NCI-H1092 (cell line): ENCODE data around the gene FOXO1.

Source experiments
- DNase-seq: peaks from one replicate; lab custom pipeline; 2025; lab: John Stamatoyannopoulos, UW

FOXO1 gene

GRCh38 chr13:40604135-40604534, 62.3 kb downstream of the FOXO1 start:
- DNase-seq, result no peak

GRCh38 chr13:40600149-40600751, 66.2 kb downstream of the FOXO1 start:
- no peak for DNase-seq

- DNase-seq, result no peak
Observed at GRCh38 chr13:40599747-40600146, 66.7 kb downstream of the FOXO1 start.

- DNase-seq, result no peak
Observed at GRCh38 chr13:40599124-40599523, 67.3 kb downstream of the FOXO1 start.

GRCh38 chr13:40598569-40598968, 67.9 kb downstream of the FOXO1 start:
- DNase-seq, result no peak

GRCh38 chr13:40597735-40598365, 68.6 kb downstream of the FOXO1 start:
- no peak for DNase-seq

- no peak for DNase-seq
Observed at GRCh38 chr13:40596484-40596883, 70.0 kb downstream of the FOXO1 start.

GRCh38 chr13:40595693-40596092, 70.7 kb downstream of the FOXO1 start:
- DNase-seq, result no peak

- DNase-seq, result no peak
Observed at GRCh38 chr13:40592035-40592434, 74.4 kb downstream of the FOXO1 start.

GRCh38 chr13:40591091-40591490, 75.3 kb downstream of the FOXO1 start:
- DNase-seq, result no peak

GRCh38 chr13:40590112-40590862, 76.2 kb downstream of the FOXO1 start:
- no peak for DNase-seq

GRCh38 chr13:40589285-40590109, 76.9 kb downstream of the FOXO1 start:
- DNase-seq, result no peak

GRCh38 chr13:40588101-40588500, 78.3 kb downstream of the FOXO1 start:
- no peak for DNase-seq

GRCh38 chr13:40586886-40587565, 79.4 kb downstream of the FOXO1 start:
- no peak for DNase-seq

- DNase-seq, result no peak
Observed at GRCh38 chr13:40585911-40586471, 80.5 kb downstream of the FOXO1 start.

GRCh38 chr13:40583738-40584137, 82.7 kb downstream of the FOXO1 start:
- no peak for DNase-seq

- no peak for DNase-seq
Observed at GRCh38 chr13:40582531-40582930, 83.9 kb downstream of the FOXO1 start.

- DNase-seq, result no peak
Observed at GRCh38 chr13:40581277-40581579, 85.2 kb downstream of the FOXO1 start.

GRCh38 chr13:40580566-40581276, 85.7 kb downstream of the FOXO1 start:
- no peak for DNase-seq

GRCh38 chr13:40579535-40579934, 86.9 kb downstream of the FOXO1 start:
- no peak for DNase-seq

GRCh38 chr13:40578055-40578454, 88.4 kb downstream of the FOXO1 start:
- DNase-seq, result no peak
